IMR-90 (cell line): ENCODE data around the gene MYLK4. TPM values are rescaled to one million over a fixed set of nuclear protein-coding genes. Genes with fewer than 3 reads are reported as not detected.

Experiments
- ATAC-seq: fragments of 200-7000 bp; cut with Tn5 transposase; 2 replicates; pipeline ENCODE4 v1.9.1; 2020; ENCODE audit warnings: low read depth, mild to moderate bottlenecking, moderate library complexity
- BruUV-seq: library from RNA; stranded (reverse); fragments of 400-500 nt; replicated peaks from 2 replicates; lab custom pipeline; 2021; lab: Mats Ljungman, UMichigan
- CTCF ChIA-PET: fragments of 300-600 bp; formaldehyde crosslinking; extraction: SDS; loops from one replicate; lab custom pipeline; 2021; ENCODE audit warnings: antibody characterized with exemption; lab: Yijun Ruan, JAX
- POLR2A ChIA-PET: fragments of 300-600 bp; sonication (Branson Sonifier 250); formaldehyde crosslinking; loops from one replicate; lab custom pipeline; 2022; ENCODE audit warnings: antibody characterized with exemption; ENCODE audit not compliant: unreplicated experiment; lab: Charles Lee
- DNase-seq: peaks from one replicate; pipeline ENCODE4 v3.0.0; 2013
- H2AFZ ChIP-seq: replicated peaks from 2 replicates; pipeline ENCODE3; 2013; ENCODE audit warnings: low read length, mild to moderate bottlenecking; ENCODE audit not compliant: poor library complexity
- H2AK5ac ChIP-seq: 2 replicates; pipeline ENCODE4 v1.6.1; 2013; ENCODE audit warnings: low read depth, low read length, inconsistent platforms
- H2AK9ac ChIP-seq: replicated peaks from 2 replicates; pipeline ENCODE3; 2013; ENCODE audit warnings: mild to moderate bottlenecking, low read depth, low read length, moderate library complexity; ENCODE audit not compliant: poor library complexity
- H2BK120ac ChIP-seq: 2 replicates; pipeline ENCODE4 v1.6.1; 2013; ENCODE audit warnings: low read depth, low read length, inconsistent platforms
- H2BK15ac ChIP-seq: 3 replicates; pipeline ENCODE4 v1.6.1; 2013; ENCODE audit warnings: low read depth, low read length, inconsistent platforms
- H2BK20ac ChIP-seq: 2 replicates; pipeline ENCODE4 v1.6.1; 2013; ENCODE audit warnings: low read depth, mild to moderate bottlenecking, inconsistent platforms, low read length, moderate library complexity
- H2BK5ac ChIP-seq: 2 replicates; pipeline ENCODE4 v1.6.1; 2013; ENCODE audit warnings: mild to moderate bottlenecking, low read depth, low read length, inconsistent platforms; ENCODE audit not compliant: poor library complexity, severe bottlenecking
- H3K14ac ChIP-seq: replicated peaks from 2 replicates; pipeline ENCODE4 v1.6.1; 2013; ENCODE audit warnings: low read depth, low read length, inconsistent platforms
- H3K18ac ChIP-seq: 2 replicates; pipeline ENCODE4 v1.6.1; 2013; ENCODE audit warnings: low read depth, low read length, control low read depth
- H3K23ac ChIP-seq: 2 replicates; pipeline ENCODE4 v1.6.1; 2013; ENCODE audit warnings: low read depth, low read length, inconsistent platforms
- H3K27ac ChIP-seq: 2 replicates; pipeline ENCODE4 v1.5.1; 2013; ENCODE audit warnings: mild to moderate bottlenecking, control low read depth, low read length; ENCODE audit not compliant: insufficient read depth
- H3K27me3 ChIP-seq: 2 replicates; pipeline ENCODE4 v1.6.1; 2013; ENCODE audit warnings: low read length; ENCODE audit not compliant: control insufficient read depth, insufficient read depth
- H3K36me3 ChIP-seq: 2 replicates; pipeline ENCODE4 v1.6.1; 2013; ENCODE audit warnings: low read length, mixed read lengths; ENCODE audit not compliant: control insufficient read depth, insufficient read depth
- H3K4ac ChIP-seq: 2 replicates; pipeline ENCODE4 v1.6.1; 2013; ENCODE audit warnings: low read depth, low read length, inconsistent platforms
- H3K4me1 ChIP-seq: 2 replicates; pipeline ENCODE4 v1.6.1; 2013; ENCODE audit warnings: low read length, mixed read lengths; ENCODE audit not compliant: control insufficient read depth, insufficient read depth
- H3K4me2 ChIP-seq: 2 replicates; pipeline ENCODE4 v1.6.1; 2013; ENCODE audit warnings: low read depth, mild to moderate bottlenecking, control low read depth, low read length, moderate library complexity
- H3K4me3 ChIP-seq: 2 replicates; pipeline ENCODE4 v1.5.1; 2013; ENCODE audit warnings: low read depth, mild to moderate bottlenecking, control low read depth, low read length, moderate library complexity; ENCODE audit not compliant: insufficient read depth
- H3K56ac ChIP-seq: 2 replicates; pipeline ENCODE4 v1.6.1; 2013; ENCODE audit warnings: low read length, inconsistent platforms; ENCODE audit not compliant: insufficient read depth; ENCODE audit errors: extremely low read depth
- H3K79me1 ChIP-seq, 2 experiments: 2 replicates each; pipeline ENCODE4 v1.6.1; 2013; ENCODE audit warnings: low read length in 2 of 2, inconsistent platforms in 1 of 2, low read depth in 1 of 2
- H3K9ac ChIP-seq: 2 replicates; pipeline ENCODE4 v1.6.1; 2013; ENCODE audit warnings: low read depth, low read length, control low read depth
- H3K9me1 ChIP-seq: 2 replicates; pipeline ENCODE4 v1.6.1; 2013; ENCODE audit warnings: low read length, inconsistent platforms; ENCODE audit not compliant: insufficient read depth
- H3K9me3 ChIP-seq: 2 replicates; pipeline ENCODE4 v1.6.1; 2013; ENCODE audit warnings: low read length; ENCODE audit not compliant: control insufficient read depth, insufficient read depth
- H4K20me1 ChIP-seq: 2 replicates; pipeline ENCODE4 v1.6.1; 2013; ENCODE audit warnings: low read length, inconsistent platforms; ENCODE audit not compliant: insufficient read depth
- H4K5ac ChIP-seq: 2 replicates; pipeline ENCODE4 v1.6.1; 2013; ENCODE audit warnings: mild to moderate bottlenecking, low read depth, low read length, control low read depth
- H4K8ac ChIP-seq, 2 experiments: 2 replicates each; pipeline ENCODE4 v1.6.1; 2013; ENCODE audit warnings: low read depth in 2 of 2, low read length in 2 of 2, control low read depth in 1 of 2, inconsistent platforms in 1 of 2
- H4K91ac ChIP-seq: 2 replicates; pipeline ENCODE4 v1.6.1; 2013; ENCODE audit warnings: low read depth, low read length, inconsistent platforms; ENCODE audit not compliant: insufficient read depth
- BHLHE40 ChIP-seq: fragments of 150-350 bp; IDR thresholded peaks from 2 replicates; pipeline ENCODE4 v1.6.1; 2016; ENCODE audit warnings: mild to moderate bottlenecking, low read depth, low read length
- CEBPB ChIP-seq: IDR thresholded peaks from 2 replicates; pipeline ENCODE4 v1.6.1; 2012; ENCODE audit warnings: low read depth, low read length, improper control_type of control experiment
- MAFK ChIP-seq: IDR thresholded peaks from 2 replicates; pipeline ENCODE4 v1.6.1; 2012; ENCODE audit warnings: low read depth, low read length, improper control_type of control experiment
- MXI1 ChIP-seq: IDR thresholded peaks from 2 replicates; pipeline ENCODE4 v1.6.1; 2012; ENCODE audit warnings: low read depth, mild to moderate bottlenecking, low read length, moderate library complexity, borderline replicate concordance
- RCOR1 ChIP-seq: IDR thresholded peaks from 2 replicates; pipeline ENCODE4 v1.6.1; 2012; ENCODE audit warnings: mild to moderate bottlenecking, low read length, improper control_type of control experiment; ENCODE audit not compliant: insufficient replicate concordance
- RFX5 ChIP-seq: IDR thresholded peaks from 2 replicates; pipeline ENCODE4 v1.8.0; 2012; ENCODE audit warnings: low read depth, mild to moderate bottlenecking, low read length, moderate library complexity
- SMC3 ChIP-seq: fragments of 150-350 bp; IDR thresholded peaks from 2 replicates; pipeline ENCODE4 v1.6.1; 2016; ENCODE audit warnings: low read depth, mild to moderate bottlenecking, antibody characterized with exemption, low read length, moderate library complexity
- WGBS, 2 experiments: methylation state at CpG; one replicate each; pipeline versions ENCODE4 v1.1.5 to v1.1.7; 2013; ENCODE audit warnings: missing lambda C conversion rate in 2 of 2; ENCODE audit not compliant: insufficient read length in 1 of 2; ENCODE audit errors: extremely low coverage in 2 of 2; 5-methylcytosine and 5-hydroxymethylcytosine counted together
- dilution Hi-C: fragments of 300-500 bp; cut with HindIII; formaldehyde crosslinking; loops from one replicate; pipeline ENCODE4 v1.14.3; 2018; ENCODE audit warnings: low sequenced_read_pairs; ENCODE audit not compliant: unreplicated experiment
- in situ Hi-C: fragments of 300-500 bp; cut with MboI; formaldehyde crosslinking; loops from 3 replicates; pipeline ENCODE4 v1.14.3; 2019; ENCODE audit warnings: low sequenced_read_pairs, inconsistent platforms, mixed read lengths
- intact Hi-C: fragments of 100-400 bp; cut with micrococcal nuclease; formaldehyde crosslinking; loops from 2 replicates; pipeline ENCODE4 v1.10.0; 2022
- polyA plus RNA-seq, 3 experiments: library from polyadenylated mRNA; depleted of rRNA; stranded (reverse); fragments of >200 nt; gene quantifications; 2 replicates each; pipeline ENCODE4 v1.2.3, GENCODE V29; 2012; ENCODE audit warnings: low replicate concordance in 1 of 3
- total RNA-seq: library from RNA; depleted of rRNA; stranded (reverse); fragments of >200 nt; gene quantifications from 2 replicates; pipeline ENCODE4 v1.2.3, GENCODE V29; 2012
- TF ChIP-seq, protein P1 (sequence below): fragments of 150-350 bp; IDR thresholded peaks from 2 replicates; pipeline ENCODE4 v1.6.1; 2016; ENCODE audit warnings: low read depth, mild to moderate bottlenecking, low read length, moderate library complexity, borderline replicate concordance
- TF ChIP-seq, protein P2 (sequence below): conservative IDR thresholded peaks from 2 replicates; pipeline ENCODE4 v1.5.1; 2012; ENCODE audit warnings: mild to moderate bottlenecking, low read depth, low read length, improper control_type of control experiment

The MYLK4 gene
- total and polyA plus RNA-seq, 2 of the 4 experiments (the other 2 are of a cell fraction), result under 0.01 to 0.07 TPM

DNA sequence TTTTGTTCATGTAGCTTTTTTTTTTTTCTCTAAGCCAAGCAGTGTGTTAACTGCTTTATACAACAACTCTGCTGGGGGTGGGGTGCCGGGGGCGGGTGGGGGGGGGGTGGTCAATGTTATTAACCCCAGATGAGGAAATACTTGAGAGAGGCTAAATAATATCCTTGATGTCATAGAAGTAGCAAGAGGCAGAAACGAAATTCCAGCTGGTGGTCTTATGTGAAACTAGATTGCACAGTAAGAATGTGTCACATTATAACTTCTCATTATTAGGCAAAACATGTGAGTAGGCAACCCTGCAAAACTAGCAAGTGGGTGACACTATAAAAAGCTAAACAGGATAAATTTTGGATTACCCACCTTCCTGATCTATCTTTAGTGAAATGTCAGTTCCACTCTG is 12.8 kb downstream of the MYLK4 start:
- H4K20me1 ChIP-seq, result no peaks in the 10 kb centered on the region
- no peak overlapping the region for H3K9ac ChIP-seq
- no TSS peak for BruUV-seq
- no peak overlapping the region for H3K56ac ChIP-seq
- H3K14ac ChIP-seq, result no peak overlapping the region
- no peaks in the 10 kb centered on the region for H3K36me3 ChIP-seq
- no peaks in the 10 kb centered on the region for H3K79me1 ChIP-seq
- no peak overlapping the region for H2AK9ac ChIP-seq
- H4K5ac ChIP-seq, result no peak overlapping the region
- no peak overlapping the region for H3K18ac ChIP-seq
- H3K4ac ChIP-seq, result no peak overlapping the region
- H3K23ac ChIP-seq, result no peak overlapping the region
- in situ Hi-C loops, result no loop called here
- POLR2A ChIA-PET, result no interaction called here
- no peak for DNase-seq
- no peak overlapping the region for H2BK20ac ChIP-seq
- intact Hi-C loops, result loop anchor here (1.0 to 5.0 kb wide), 6 partner anchors 27 to 319 kb away; partner anchors contain the start of genes SERPINB1 and WRNIP1
- no peak overlapping the region for H4K91ac ChIP-seq
- CTCF ChIA-PET, result interaction anchor here (0.5 to 2.4 kb wide), 16 partner anchors 12 to 1229 kb away, joined by 3 to 29 read pairs (median 4); partner anchors contain the start of genes MYLK4 and WRNIP1
- H2BK15ac ChIP-seq, result no peak overlapping the region
- H3K4me1 ChIP-seq, result peaks cover 11% of the 10 kb centered on the region; the same call in 1 of the 2 replicates
- ATAC-seq, result no peak
- H4K8ac ChIP-seq, result no peak overlapping the region
- WGBS, 2 experiments, result no CpG with 5 or more reads among the region's 3 CpGs
- no peaks in the 10 kb centered on the region for H3K27me3 ChIP-seq
- no peaks in the 10 kb centered on the region for H3K9me3 ChIP-seq
- no peak overlapping the region for H3K4me2 ChIP-seq
- dilution Hi-C loops, result no loop called here
- no peak overlapping the region for H2AFZ ChIP-seq
- no peak overlapping the region for H3K27ac ChIP-seq
- no peak overlapping the region for H2BK5ac ChIP-seq
- peaks cover 3% of the 10 kb centered on the region; the same call in 1 of the 2 replicates for H3K9me1 ChIP-seq
- no peak overlapping the region for H2BK120ac ChIP-seq
- TF ChIP-seq SMC3 (no peak), RCOR1 (no peak), MAFK (no peak), MXI1 (no peak), RFX5 (no peak), CEBPB (no peak), BHLHE40 (no peak)
- TF ChIP-seq, protein P1, sequence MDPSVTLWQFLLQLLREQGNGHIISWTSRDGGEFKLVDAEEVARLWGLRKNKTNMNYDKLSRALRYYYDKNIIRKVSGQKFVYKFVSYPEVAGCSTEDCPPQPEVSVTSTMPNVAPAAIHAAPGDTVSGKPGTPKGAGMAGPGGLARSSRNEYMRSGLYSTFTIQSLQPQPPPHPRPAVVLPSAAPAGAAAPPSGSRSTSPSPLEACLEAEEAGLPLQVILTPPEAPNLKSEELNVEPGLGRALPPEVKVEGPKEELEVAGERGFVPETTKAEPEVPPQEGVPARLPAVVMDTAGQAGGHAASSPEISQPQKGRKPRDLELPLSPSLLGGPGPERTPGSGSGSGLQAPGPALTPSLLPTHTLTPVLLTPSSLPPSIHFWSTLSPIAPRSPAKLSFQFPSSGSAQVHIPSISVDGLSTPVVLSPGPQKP, result no peak
- TF ChIP-seq, protein P2, sequence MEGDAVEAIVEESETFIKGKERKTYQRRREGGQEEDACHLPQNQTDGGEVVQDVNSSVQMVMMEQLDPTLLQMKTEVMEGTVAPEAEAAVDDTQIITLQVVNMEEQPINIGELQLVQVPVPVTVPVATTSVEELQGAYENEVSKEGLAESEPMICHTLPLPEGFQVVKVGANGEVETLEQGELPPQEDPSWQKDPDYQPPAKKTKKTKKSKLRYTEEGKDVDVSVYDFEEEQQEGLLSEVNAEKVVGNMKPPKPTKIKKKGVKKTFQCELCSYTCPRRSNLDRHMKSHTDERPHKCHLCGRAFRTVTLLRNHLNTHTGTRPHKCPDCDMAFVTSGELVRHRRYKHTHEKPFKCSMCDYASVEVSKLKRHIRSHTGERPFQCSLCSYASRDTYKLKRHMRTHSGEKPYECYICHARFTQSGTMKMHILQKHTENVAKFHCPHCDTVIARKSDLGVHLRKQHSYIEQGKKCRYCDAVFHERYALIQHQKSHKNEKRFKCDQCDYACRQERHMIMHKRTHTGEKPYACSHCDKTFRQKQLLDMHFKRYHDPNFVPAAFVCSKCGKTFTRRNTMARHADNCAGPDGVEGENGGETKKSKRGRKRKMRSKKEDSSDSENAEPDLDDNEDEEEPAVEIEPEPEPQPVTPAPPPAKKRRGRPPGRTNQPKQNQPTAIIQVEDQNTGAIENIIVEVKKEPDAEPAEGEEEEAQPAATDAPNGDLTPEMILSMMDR, result no peak
- H2AK5ac ChIP-seq, result no peak overlapping the region
- no peak overlapping the region for H3K4me3 ChIP-seq
